ENCODE data around the gene GPR22.

The GPR22 gene

GRCh38 chr7:107471292-107472070 lies 1.6 kb downstream of the GPR22 start:
- intact Hi-C loops (cut with DNase I): no loop called here

GRCh38 chr7:107472116-107472515 lies 2.3 kb downstream of the GPR22 start:
- no peak for DNase-seq
- intact Hi-C loops (cut with DNase I): no loop called here

More at GRCh38 chr7:107471292-107472070, 1.6 kb downstream of the GPR22 start:
- DNase-seq: no peak

GRCh38 chr7:107474104-107474521 lies 4.3 kb downstream of the GPR22 start:
- intact Hi-C loops (cut with DNase I): no loop called here
- DNase-seq: no peak

DNA sequence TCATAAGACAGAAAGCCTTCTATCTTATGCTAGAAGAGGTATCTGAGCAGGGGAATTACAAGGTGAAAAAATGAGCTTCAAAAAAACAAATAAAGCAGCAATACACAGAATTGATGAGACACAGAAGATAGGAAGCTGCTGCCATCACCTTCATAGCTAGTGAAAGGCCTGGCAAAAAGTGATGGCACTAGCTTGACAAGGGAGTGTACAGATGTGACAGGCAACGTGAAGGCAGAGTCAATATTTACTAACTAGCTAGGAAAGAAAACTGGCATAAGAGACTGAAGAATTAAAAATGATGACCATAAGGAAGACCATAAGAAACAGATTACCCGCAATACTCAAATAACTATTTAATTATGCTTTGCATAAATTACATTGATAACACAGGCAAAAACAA lies 9.4 kb downstream of the GPR22 start:
- DNase-seq: no peak
- intact Hi-C loops (cut with DNase I): no loop called here

- intact Hi-C loops (cut with DNase I): no loop called here
- no peak for DNase-seq
These were observed 11.1 kb downstream of the GPR22 start for GRCh38 chr7:107480932-107481331.

DNA sequence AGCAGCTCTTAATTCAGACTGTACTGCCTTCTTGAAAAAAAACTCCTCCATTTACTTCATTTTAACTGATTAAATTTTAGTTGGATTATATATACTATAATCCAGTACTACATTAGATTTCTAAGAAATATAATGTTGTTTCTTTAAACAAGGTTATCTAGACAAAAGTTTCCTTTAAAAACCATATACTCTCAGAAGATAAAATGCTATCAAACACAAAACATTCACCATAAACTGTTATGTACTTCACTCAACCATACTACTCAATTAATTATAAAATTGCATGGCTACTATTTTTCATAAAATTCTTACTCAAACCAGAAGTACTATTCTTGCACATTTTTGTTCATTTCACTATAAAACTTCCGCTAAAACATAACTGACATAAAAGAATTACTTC lies 12.7 kb downstream of the GPR22 start:
- intact Hi-C loops (cut with DNase I): no loop called here
- no peak for DNase-seq

DNA sequence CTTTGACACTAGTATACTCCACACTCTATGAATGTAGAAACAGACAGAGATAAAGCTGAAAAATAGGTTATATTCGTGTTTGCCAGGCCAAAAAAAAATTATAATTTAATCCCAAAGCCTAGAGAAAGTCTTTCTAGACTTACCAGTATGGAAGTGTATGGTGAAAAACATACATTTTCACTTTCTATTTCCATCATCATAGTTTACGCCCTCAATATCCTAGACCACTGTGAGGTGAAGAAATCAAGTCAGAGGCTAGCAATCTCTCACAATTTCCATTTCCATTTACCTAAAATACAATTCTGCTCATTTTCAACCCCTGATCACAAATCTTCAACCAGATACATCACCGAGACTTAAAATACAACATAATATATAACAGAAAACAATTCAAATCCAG lies 16.2 kb downstream of the GPR22 start:
- intact Hi-C loops (cut with DNase I): no loop called here
- no peak for DNase-seq

- no peak for DNase-seq
- intact Hi-C loops (cut with DNase I): no loop called here
These were observed 23.0 kb downstream of the GPR22 start for GRCh38 chr7:107492875-107493274.

DNA sequence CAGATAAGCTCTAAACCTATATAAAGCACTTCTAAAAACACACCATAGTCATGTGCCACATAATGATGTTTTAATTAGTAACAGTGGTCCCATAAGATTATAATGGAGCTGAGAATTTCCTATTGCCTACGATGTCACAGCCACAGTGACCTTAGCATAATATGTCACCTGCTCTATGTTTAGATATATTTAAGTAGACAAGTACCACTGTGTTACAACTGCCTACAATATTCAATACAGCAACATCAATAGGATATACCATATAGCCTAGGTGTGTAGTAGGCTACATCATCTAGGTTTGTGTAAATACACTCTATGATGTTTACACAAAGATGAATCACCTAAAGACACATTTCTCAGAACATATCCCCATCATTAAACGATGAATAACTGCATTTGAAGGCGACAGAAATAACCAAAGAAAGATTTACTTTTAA lies 24.5 kb downstream of the GPR22 start:
- no peak for DNase-seq
- intact Hi-C loops (cut with DNase I): no loop called here

GRCh38 chr7:107494884-107495283 lies 25.0 kb downstream of the GPR22 start:
- intact Hi-C loops (cut with DNase I): no loop called here
- no peak for DNase-seq

DNA sequence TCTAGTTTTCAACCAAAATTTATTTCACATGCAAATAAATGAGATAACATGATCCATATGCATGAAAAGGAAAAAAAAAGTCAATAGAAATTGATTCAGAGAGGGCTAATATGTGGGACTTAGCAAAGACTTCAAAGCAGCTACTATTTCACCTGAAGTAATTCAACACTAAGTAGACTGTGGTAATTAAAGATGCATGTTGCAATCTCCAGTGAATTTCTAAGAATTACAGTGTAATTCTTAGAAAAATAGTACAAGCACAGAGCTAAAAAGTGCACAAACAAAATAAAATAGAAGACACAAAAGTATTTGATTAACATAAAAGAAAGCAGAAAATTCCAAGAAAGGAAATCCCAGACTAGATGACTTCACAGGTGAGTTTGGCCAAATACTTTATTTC lies 25.7 kb downstream of the GPR22 start:
- no peak for DNase-seq
- intact Hi-C loops (cut with DNase I): no loop called here

- no peak for DNase-seq
These were observed 29.9 kb downstream of the GPR22 start for GRCh38 chr7:107499731-107500130.

GRCh38 chr7:107501593-107501992 lies 31.7 kb downstream of the GPR22 start:
- intact Hi-C loops (cut with DNase I): no loop called here
- peak in 8 of 42 donors; percentile 5 to 57 (median 18) for DNase-seq

More at GRCh38 chr7:107499731-107500130, 29.9 kb downstream of the GPR22 start:
- intact Hi-C loops (cut with DNase I): no loop called here

GRCh38 chr7:107502154-107502553 lies 32.3 kb downstream of the GPR22 start:
- intact Hi-C loops (cut with DNase I): no loop called here
- DNase-seq: no peak

DNA sequence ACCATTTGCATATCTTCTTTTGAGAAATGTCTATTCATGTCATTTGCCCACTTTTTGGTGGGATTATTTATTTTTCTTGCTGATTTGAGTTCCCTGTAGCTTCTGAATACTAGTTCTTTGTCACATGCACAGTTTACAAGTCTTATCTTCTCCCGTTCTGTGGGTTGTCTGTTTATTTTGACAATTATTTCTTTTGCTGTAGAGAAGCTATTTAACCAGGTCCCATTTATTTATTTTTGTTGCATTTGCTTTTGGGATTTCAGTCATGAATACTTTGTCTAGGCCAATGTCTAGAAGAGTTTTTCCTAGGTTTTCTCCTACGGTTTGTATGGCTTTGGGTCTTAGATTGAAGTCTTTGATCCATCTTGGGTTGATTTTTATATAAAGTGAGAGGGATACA lies 32.9 kb downstream of the GPR22 start:
- no peak for DNase-seq
- intact Hi-C loops (cut with DNase I): no loop called here

DNA sequence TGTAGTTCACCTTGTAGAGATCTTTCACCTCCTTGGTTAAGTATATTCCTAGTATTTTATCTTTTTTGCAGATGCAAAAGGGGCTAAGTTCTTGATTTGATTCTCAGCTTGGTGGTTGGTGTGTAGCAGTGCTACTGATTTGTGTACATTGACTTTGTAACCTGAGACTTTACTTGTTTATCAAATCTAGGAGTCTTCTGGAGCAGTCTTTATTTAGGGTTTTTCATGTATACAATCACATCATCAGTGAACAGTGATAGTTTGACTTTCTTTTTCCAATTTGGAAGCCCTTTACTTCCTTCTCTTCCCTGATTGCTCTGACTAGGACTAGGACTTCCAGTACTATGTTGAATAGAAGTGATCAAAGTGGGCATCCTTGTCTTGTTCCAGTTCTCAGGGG lies 33.8 kb downstream of the GPR22 start:
- intact Hi-C loops (cut with DNase I): no loop called here
- no peak for DNase-seq

DNA sequence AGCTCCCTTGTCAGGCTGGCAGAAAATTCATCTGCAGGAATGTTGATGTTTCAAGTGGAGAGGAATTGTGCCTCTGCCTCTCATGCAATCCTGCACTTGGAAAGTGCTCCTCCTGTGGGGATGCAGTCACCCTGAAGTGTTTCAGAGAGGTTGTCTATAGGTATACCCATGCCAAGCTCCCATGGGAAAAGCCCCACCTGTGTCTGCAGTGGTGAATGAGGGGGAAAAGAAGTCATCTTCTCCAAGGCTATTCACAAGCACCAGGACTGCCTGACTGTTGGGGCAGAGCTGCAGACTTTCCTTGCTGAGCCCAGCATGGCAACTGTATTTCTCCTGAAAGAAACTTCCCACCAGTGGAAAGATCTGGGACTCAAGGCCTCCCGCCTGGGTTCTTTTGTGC lies 35.5 kb downstream of the GPR22 start:
- intact Hi-C loops (cut with DNase I): no loop called here
- no peak for DNase-seq

DNA sequence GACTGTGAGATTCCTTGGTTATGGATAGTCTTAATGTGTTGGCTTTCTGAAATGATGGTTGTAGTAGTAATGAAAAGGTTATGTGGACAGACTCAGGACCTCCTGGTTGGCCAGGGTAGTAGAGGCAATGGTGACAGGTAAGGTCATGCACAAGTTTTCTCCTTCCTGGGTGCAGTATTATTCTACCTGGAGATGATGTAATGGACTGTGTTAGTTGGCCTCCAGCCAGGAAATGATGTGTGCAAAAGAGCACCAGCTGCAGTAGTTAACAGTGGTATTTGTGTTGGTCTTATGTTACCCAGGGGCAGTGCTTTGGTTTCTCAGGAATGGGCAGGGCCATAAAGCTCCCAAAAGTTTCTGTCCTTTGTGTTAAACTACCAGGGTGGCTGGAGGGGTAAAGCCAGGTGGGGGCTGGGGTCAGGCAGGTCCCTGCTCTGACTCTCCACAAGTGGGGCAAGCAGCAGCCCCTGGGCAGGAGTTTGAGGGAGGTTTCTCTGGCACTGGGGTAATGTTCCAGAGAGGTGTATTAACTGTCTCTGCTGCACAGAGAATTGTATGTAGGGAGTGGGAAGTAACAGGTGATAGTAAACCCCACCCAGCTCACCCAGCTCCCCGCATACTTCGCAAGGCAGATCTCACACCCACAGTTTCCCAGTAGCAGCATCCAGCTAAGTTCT lies 36.3 kb downstream of the GPR22 start:
- DNase-seq: no peak
- intact Hi-C loops (cut with DNase I): no loop called here

- intact Hi-C loops (cut with DNase I): no loop called here
- no peak for DNase-seq
These were observed 37.0 kb downstream of the GPR22 start for GRCh38 chr7:107506674-107507339.
